ENCODE data around the gene ANAPC10. TPM values are rescaled to one million over a fixed set of nuclear protein-coding genes. Genes with fewer than 3 reads are reported as not detected.

Gene ANAPC10
- total RNA-seq, 1 experiment from 2014 or later: 38.9 TPM

- Mint-ChIP-seq H3K36me3 (ENCODE audit: insufficient read depth, unreplicated experiment) (no peaks in the 10 kb centered on the region), H3K9me3 (ENCODE audit: unreplicated experiment) (peaks cover 8% of the 10 kb centered on the region), H3K4me3 (ENCODE audit: unreplicated experiment) (no peak overlapping the region), H3K27me3 (ENCODE audit: insufficient read depth, unreplicated experiment) (no peaks in the 10 kb centered on the region), H3K4me1 (ENCODE audit: insufficient read depth, unreplicated experiment) (no peaks in the 10 kb centered on the region), H3K27ac (ENCODE audit: low read depth, unreplicated experiment) (no peak overlapping the region)
- TF ChIP-seq CTCF (IDR thresholded peaks at IDR 0.05; ENCODE audit: unreplicated experiment): no peak
- ChIA-PET POLR2A (interaction anchor here (0.6 kb wide), 1 partner anchor 134 kb away, joined by 3 read pairs; no protein-coding TSS in a partner anchor), CTCF (no interaction called here)
- no TSS peak for BruUV-seq (replicated peaks)
- DNase-seq (ENCODE audit: unreplicated experiment): no peak
- intact Hi-C loops (cut with micrococcal nuclease): no loop called here
These were observed 149.6 kb downstream of the ANAPC10 start for GRCh38 chr4:144948421-144948820.

- Mint-ChIP-seq H3K4me1 (ENCODE audit: insufficient read depth, unreplicated experiment) (no peaks in the 10 kb centered on the region), H3K4me3 (ENCODE audit: unreplicated experiment) (no peak overlapping the region), H3K36me3 (ENCODE audit: insufficient read depth, unreplicated experiment) (no peaks in the 10 kb centered on the region), H3K9me3 (ENCODE audit: unreplicated experiment) (peaks cover 5% of the 10 kb centered on the region), H3K27me3 (ENCODE audit: insufficient read depth, unreplicated experiment) (no peaks in the 10 kb centered on the region), H3K27ac (ENCODE audit: low read depth, unreplicated experiment) (no peak overlapping the region)
- DNase-seq (ENCODE audit: unreplicated experiment): no peak
- ChIA-PET POLR2A (no interaction called here), CTCF (no interaction called here)
- no peak for TF ChIP-seq CTCF (IDR thresholded peaks at IDR 0.05; ENCODE audit: unreplicated experiment)
- intact Hi-C loops (cut with micrococcal nuclease): no loop called here
- no TSS peak for BruUV-seq (replicated peaks)
These were observed 150.0 kb downstream of the ANAPC10 start for GRCh38 chr4:144948009-144948408.

Other genes starting within 250 kb of the ANAPC10 start
- gene ABCE1, start 115 bp upstream of the ANAPC10 start, total RNA-seq (2022): 136 and 140 TPM in 2 replicates
- gene OTUD4, start 82.4 kb upstream of the ANAPC10 start, total RNA-seq (2022): 66.2 and 68.0 TPM in 2 replicates